ENCODE data around the gene TRAPPC12.

Gene TRAPPC12

GRCh38 chr2:3468296-3468988 lies 88.9 kb downstream of the TRAPPC12 start:
- DNase-seq (ENCODE audit: low spot score): no peak

- no peak for DNase-seq (ENCODE audit: low spot score)
Observed at GRCh38 chr2:3469486-3469885, 90.0 kb downstream of the TRAPPC12 start.

DNA sequence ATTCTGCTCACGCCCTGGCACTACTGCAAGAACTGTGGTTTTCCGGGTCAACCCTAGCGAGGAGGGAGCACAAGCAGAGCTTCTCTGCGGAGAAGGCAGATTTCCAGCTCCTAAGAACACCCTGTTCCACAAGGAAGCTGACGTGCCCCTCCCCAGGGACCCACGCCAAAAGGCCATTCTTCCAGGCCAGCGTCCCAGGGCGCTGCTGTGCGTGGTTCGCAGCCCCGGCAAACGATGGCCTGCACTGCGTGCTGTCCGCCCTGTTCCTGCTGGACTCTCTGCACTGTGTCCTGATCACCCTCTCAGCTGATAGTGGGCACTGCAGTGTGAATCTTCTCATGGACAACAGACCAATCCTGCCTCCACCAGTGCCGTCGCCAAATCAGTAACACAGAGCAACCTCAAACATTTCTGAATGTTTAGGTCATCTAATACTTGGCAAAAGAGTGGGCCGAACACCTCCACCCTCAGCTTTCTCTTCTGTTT lies 90.7 kb downstream of the TRAPPC12 start:
- DNase-seq (ENCODE audit: low spot score): no peak

- no peak for DNase-seq (ENCODE audit: low spot score)
Observed at GRCh38 chr2:3470856-3471737, 91.6 kb downstream of the TRAPPC12 start.

DNA sequence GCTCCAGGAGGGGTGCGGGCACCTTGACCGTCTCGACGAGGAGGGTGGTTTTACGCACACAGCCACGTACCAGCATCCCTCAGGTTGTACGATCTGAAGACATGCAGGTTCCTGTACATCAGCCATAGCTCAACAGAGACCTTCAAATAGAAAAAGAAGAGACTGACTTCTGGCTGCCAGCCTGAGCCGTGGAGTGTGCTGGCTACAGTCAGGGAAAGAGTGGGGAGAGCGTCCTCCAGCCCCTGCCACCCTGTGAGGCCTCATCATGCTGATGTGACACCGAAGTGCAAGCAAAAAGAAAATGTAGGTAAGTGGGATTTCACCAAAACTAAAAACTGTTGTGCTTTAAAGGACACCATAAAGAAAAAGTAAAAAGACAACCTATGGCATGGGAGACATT lies 92.8 kb downstream of the TRAPPC12 start:
- no peak for DNase-seq (ENCODE audit: low spot score)

DNA sequence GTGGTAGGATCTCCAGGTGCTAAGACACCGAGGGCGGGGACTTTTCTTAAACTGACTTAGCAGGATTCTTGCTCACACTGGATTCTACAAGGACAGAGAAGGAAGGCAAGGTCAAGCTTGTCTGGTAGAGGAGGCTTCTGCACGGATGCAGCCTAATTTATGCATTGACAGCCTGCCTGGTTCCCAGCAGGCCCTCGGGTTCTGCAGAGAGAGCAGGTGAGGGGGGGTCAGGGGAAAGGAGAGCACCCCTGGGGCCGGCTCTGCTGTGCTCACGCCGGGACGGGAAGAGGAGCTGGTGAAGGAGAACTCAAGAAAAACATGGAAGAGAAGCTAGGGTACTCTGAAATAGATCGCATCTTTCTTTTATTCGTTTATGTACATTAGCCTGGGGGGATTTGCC lies 93.5 kb downstream of the TRAPPC12 start:
- DNase-seq (ENCODE audit: low spot score): no peak

DNA sequence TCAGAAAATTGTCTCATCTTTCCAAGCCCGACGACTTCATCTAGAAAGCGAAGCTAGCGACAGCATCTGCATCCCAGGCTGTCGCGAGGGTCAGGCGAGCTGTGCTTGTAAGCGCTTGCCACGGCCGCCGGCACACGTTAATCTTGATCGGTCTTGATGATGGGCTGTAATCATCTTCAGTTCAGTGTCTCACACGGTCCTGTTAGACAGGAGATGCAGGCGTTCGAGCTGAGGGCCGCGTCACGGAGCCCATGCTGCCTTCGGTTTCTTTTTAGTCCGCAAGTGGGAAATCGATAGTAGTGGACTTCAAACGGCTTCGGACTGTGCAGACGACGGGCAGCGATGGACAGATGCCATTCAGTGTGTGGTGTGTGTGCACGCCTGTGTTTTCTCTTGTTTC lies 96.3 kb downstream of the TRAPPC12 start:
- no peak for DNase-seq (ENCODE audit: low spot score)

- DNase-seq (ENCODE audit: low spot score): no peak
Observed at GRCh38 chr2:3476321-3476984, 97.0 kb downstream of the TRAPPC12 start.

DNA sequence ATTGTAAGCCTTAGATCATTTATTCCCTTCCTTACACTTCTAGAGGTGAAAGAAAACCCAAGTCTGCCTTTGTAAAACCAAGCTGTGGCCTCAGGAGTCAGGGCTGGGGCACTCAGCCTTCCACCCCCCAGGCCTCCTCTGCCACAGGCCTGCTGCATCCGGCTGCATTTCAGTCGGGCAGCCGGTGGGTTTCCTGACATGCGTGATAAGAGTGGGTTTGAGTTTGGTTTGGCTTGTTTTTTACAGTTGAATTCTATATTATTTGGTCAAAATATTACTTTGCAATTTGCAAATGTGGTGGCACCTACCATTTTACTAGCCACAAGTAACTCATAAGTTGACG lies 97.5 kb downstream of the TRAPPC12 start:
- DNase-seq (ENCODE audit: low spot score): no peak

DNA sequence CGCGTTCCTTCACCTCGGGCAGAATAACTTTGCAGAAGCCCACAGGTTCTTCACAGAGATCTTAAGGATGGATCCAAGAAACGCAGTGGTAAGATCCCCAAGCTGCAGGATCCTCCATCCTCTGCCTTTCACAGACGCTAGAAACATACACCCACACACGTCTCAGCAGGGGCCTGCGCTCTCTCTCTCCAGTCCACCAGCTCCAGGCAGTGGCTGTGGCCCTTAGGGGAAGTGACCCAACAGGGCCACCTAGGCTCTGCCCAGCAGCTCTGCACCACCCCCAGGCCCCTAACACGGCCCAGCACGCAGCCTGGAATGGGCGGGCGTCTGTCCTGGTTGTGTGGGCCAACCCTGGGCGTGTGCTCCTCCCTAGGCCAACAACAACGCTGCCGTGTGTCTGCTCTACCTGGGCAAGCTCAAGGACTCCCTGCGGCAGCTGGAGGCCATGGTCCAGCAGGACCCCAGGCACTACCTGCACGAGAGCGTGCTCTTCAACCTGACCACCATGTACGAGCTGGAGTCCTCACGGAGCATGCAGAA lies 99.4 kb downstream of the TRAPPC12 start:
- no peak for DNase-seq (ENCODE audit: low spot score)

DNA sequence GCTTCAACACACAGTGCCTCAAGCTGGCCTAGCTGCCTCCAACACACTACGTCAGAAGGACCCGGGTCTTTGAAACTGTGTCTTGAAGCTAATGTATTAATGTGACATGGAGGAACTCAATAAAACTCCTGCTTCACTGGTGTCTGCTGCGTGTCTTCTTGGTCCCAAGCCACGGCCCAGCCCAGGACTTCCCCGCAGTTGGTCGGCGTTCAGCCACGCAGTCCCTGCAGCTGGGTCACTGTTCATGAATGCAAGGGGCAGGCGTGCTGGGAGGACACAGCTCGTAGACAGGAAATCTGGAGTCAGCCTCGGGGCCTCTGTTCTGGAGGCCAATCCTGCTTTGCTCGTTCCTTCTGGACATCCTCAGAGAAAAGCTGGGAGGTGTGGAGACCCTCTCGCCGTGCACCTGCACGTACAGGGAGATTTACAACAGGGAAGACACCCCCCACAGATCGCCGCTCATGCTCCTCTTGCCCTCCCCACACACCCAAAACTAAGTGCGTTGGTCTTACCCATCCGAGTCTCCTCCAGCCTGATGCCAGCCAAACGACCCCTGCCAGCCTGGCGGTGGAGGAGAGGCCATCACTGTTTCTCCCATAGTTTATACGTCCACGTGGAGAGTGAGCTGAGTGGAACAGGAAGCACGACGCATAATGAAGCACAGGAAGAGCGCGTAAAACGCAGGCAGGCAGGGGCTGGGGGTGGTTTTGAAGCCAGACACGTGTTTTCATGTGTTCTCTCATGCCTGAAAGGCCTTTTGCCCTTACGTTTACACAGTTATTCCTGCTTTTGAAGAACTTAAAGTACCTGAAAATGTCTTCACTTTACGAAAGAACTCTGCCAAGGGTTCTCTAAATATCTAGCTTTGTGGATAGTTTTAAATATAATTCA lies 100.2 kb downstream of the TRAPPC12 start:
- no peak for DNase-seq (ENCODE audit: low spot score)

DNA sequence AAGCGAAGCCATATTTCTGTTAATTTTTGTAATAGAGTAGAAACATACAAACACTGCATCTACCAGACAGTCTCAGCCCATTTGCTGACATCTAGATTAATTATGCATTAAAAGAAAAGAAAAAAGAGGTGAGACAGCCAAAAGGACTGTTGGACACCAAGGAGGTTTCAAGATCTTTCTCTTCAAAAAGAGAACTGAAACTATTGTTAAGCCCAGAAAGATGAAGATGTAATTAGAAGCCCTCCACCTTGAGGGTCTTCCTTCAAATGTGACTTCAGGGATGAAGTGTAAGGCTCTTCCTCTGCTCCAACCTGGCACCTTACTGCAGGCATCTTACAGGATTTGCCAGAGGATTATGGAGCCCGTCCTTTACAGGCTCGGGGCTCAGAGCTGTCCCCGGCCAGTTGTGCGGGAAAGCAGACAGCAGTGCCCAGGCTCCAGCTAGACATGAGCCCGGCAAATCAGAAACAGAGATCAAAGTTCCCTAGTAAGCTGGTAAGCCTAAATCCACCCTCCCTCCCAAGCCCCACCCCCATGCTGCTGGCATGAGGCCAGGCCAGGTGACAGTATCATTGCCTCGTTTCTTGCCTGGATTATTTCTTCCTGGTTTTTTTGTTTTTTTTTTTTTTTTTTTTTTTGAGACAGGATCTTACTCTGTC lies 101.0 kb downstream of the TRAPPC12 start:
- DNase-seq (ENCODE audit: low spot score): no peak

DNA sequence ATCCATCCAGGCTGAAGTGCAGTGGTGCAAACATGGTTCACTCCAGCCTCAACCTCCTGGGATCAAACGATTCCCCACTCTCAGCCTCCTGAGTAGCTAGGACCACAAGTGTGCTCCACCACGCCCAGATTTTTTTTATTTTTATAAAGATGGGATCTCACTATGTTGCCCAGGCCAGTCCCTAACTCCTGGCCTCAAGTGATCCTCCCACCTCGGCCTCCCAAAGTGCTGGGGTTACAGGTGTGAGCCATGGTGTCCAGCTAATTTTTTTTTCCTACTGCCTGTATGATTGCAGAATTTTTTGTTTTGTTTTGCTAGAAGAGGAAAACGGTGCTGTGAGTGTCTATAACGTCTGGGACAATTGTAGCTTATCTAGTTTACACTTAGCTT lies 101.5 kb downstream of the TRAPPC12 start:
- DNase-seq (ENCODE audit: low spot score): no peak

DNA sequence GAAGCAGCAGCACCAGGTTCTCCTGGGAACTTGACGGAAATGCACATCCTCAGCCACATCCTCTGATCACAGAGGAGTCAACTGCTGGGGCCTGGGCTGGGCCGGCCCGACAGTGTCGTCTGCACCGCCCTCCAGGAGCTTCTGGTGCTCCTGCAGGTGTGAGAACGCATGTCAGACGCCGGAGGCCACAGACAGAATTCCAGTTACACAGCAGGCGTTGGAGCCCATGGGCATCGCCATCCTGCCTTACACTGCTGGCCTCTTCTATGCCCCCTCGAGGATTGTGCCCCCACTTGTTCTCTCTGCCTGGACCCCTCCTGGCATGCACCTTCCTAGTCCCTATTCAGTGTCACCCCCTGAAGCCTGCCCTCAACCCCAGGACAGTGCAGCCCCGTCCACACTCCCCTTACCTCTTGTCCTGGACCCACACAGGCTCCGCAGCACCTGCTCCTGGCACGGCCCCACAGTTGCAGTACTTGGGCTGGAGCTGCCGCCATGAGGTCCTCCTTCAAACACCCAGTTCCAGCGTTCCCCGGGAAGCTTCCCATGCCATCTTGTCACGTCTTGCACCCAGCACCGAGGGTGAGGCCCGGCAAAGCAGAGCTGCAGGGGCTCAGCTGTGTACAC lies 102.4 kb downstream of the TRAPPC12 start:
- no peak for DNase-seq (ENCODE audit: low spot score)

- DNase-seq (ENCODE audit: low spot score): no peak
Observed at GRCh38 chr2:3482363-3482821, 102.9 kb downstream of the TRAPPC12 start.

DNA sequence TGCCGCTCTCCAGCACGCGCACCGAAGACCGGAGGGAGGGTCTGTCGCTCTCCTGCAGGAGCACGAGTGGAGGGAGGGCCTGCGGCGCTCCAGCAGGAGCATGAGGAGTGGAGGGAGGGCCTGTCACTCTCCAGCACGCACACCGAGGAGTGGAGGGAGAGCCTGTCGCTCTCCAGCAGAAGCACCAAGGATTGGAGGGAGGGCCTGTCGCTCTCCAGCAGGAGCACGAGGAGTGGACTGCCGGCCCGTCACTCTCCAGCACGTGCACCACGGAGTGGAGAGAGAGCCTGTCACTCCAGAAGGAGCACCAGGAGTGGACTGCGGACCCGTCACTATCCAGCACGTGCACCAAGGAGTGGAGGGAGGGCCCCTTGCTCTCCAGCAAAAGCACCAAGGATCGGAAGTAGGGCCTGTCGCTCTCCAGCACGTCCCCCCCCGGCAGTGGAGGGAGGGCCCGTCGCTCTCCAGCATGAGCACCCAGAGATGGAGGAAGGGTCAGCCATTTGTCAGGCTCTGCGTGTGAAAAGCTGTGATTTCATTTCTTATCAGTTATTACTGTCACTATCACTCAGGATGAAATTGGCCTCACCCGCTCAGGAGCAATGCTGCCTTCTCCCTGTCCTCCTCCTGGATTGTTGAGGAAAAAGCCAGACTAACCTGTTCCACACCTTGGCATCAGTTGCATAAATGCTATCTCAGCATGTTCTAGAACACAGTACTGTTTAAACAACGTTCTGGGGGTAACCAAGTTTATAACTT lies 103.9 kb downstream of the TRAPPC12 start:
- DNase-seq (ENCODE audit: low spot score): no peak

- no peak for DNase-seq (ENCODE audit: low spot score)
Observed at GRCh38 chr2:3483986-3484960, 104.8 kb downstream of the TRAPPC12 start.

DNA sequence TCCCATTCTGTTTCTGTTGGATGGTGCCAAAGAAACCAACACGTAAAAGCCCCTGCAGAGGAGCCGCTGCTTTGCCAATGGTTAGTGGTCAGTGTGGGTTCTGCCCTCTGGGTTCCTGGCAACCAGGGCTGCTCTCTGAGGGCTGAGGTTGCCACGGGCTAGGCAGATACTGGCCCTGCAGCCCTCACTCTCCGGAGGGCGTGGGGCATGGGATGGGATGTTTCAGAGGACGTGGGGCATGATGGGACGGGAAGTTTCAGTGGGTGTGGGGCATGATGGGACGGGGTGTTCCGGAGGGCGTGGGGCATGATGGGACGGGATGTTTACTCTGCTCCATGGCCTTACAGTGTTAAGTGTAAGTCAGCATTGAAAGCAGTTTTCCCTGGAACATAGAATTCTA lies 105.7 kb downstream of the TRAPPC12 start:
- no peak for DNase-seq (ENCODE audit: low spot score)
